ENCODE data around the gene NPY1R. TPM values are rescaled to one million over a fixed set of nuclear protein-coding genes. Genes with fewer than 3 reads are reported as not detected.

Gene NPY1R
- total RNA-seq, 1 donor from 2014 or later, result 0.56 TPM

DNA sequence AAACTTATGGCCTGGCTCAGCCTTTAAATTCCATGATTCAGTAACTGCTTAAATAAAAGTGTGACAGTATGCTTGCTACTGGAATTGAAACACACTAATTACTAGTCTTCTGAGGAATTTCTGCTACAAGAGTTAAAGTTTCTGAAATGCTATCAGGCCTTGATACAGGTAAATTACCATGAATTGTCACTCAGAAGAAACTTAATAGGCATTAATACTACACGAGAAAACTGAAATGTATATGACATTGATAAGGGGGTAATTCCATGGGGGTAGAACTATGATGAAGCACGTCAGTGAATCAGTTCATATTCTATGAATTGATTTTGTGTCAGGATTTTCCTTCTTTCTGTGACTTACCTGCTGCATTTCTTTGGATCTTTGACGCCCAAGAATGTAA, 3.0 kb upstream of the NPY1R start:
- no peaks in the 10 kb centered on the region for H3K9me3 Mint-ChIP-seq
- no peak overlapping the region for H3K4me3 Mint-ChIP-seq
- no peak for DNase-seq (ENCODE audit: low spot score in 2 of 2, unreplicated experiment in 2 of 2)
- H3K36me3 Mint-ChIP-seq, result no peaks in the 10 kb centered on the region
- H3K27ac Mint-ChIP-seq, result no peak overlapping the region
- TF ChIP-seq, protein P1, sequence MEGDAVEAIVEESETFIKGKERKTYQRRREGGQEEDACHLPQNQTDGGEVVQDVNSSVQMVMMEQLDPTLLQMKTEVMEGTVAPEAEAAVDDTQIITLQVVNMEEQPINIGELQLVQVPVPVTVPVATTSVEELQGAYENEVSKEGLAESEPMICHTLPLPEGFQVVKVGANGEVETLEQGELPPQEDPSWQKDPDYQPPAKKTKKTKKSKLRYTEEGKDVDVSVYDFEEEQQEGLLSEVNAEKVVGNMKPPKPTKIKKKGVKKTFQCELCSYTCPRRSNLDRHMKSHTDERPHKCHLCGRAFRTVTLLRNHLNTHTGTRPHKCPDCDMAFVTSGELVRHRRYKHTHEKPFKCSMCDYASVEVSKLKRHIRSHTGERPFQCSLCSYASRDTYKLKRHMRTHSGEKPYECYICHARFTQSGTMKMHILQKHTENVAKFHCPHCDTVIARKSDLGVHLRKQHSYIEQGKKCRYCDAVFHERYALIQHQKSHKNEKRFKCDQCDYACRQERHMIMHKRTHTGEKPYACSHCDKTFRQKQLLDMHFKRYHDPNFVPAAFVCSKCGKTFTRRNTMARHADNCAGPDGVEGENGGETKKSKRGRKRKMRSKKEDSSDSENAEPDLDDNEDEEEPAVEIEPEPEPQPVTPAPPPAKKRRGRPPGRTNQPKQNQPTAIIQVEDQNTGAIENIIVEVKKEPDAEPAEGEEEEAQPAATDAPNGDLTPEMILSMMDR (IDR thresholded peaks at IDR 0.05; ENCODE audit: unreplicated experiment), result no peak
- H3K27me3 Mint-ChIP-seq (ENCODE audit: low read depth), result peaks cover 69% of the 10 kb centered on the region
- H3K4me1 Mint-ChIP-seq, result peaks cover 12% of the 10 kb centered on the region

DNA sequence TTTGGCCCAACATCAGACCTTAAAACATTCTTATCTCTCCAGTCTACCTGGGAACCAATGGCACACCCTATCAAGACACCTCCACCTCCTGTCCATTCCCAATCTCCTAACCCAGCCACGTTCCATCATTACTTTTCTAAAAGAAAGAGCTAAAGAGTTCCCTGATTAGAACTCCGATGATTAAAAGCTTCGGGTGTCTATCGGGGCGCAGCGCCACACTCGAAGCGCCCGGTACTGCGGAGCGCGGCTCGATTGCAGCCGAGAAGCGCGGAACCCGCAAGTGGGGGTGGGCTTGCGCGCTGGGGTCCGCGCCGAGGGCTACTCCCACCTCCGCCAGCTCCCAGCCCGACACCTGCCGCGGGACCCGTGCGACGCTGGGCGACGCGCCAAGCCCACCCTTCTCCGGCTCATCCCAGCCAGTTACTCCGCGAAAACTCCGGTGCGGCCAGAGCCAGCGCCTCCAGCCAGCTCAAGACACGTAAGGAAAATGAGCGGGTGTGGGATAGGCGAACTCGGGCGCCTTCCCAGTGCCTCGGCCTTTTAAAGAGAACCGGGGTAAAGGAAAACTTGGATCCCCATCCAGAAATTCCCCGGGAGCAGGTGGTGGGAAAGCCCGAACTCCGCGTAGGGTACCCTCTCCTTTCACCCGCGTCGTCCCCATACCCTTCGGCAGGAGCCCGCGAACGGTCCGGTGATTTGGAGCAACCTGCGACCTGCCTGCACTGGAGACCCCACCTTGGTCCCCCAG, 593 bp downstream of the NPY1R start:
- peak in 1 of 2 experiments; percentile 61 for DNase-seq (ENCODE audit: low spot score in 2 of 2, unreplicated experiment in 2 of 2)
- Mint-ChIP-seq H3K9me3 (no peaks in the 10 kb centered on the region), H3K36me3 (no peaks in the 10 kb centered on the region), H3K27ac (no peak overlapping the region), H3K4me1 (peaks cover 12% of the 10 kb centered on the region), H3K27me3 (ENCODE audit: low read depth) (peaks cover 65% of the 10 kb centered on the region), H3K4me3 (peak overlapping the region; percentile 86)
- TF ChIP-seq, protein P1 (IDR thresholded peaks at IDR 0.05; ENCODE audit: unreplicated experiment), result no peak

- H3K4me3 Mint-ChIP-seq, result peak overlapping the region; percentile 86
- H3K27me3 Mint-ChIP-seq (ENCODE audit: low read depth), result peaks cover 66% of the 10 kb centered on the region
- peaks cover 12% of the 10 kb centered on the region for H3K4me1 Mint-ChIP-seq
These were observed 1.3 kb downstream of the NPY1R start for GRCh38 chr4:163330916-163331628.

GRCh38 chr4:163317110-163317509, 15.3 kb downstream of the NPY1R start:
- peaks cover 3% of the 10 kb centered on the region for H3K27me3 Mint-ChIP-seq (ENCODE audit: low read depth)
- peaks cover 36% of the 10 kb centered on the region for H3K9me3 Mint-ChIP-seq
- no peak overlapping the region for H3K4me3 Mint-ChIP-seq
- no peaks in the 10 kb centered on the region for H3K4me1 Mint-ChIP-seq
- no peak for DNase-seq (ENCODE audit: low spot score in 2 of 2, unreplicated experiment in 2 of 2)
- TF ChIP-seq, protein P1 (IDR thresholded peaks at IDR 0.05; ENCODE audit: unreplicated experiment), result no peak
- no peaks in the 10 kb centered on the region for H3K36me3 Mint-ChIP-seq
- no peak overlapping the region for H3K27ac Mint-ChIP-seq

More at GRCh38 chr4:163330916-163331628, 1.3 kb downstream of the NPY1R start:
- Mint-ChIP-seq H3K36me3 (no peaks in the 10 kb centered on the region), H3K27ac (no peak overlapping the region), H3K9me3 (no peaks in the 10 kb centered on the region)
- TF ChIP-seq, protein P1 (IDR thresholded peaks at IDR 0.05; ENCODE audit: unreplicated experiment), result no peak
- DNase-seq (ENCODE audit: low spot score in 2 of 2, unreplicated experiment in 2 of 2), result no peak

GRCh38 chr4:163309466-163309865, 22.9 kb downstream of the NPY1R start:
- no peak overlapping the region for H3K27ac Mint-ChIP-seq
- no peak for DNase-seq (ENCODE audit: low spot score in 2 of 2, unreplicated experiment in 2 of 2)
- no peak overlapping the region for H3K4me3 Mint-ChIP-seq
- no peaks in the 10 kb centered on the region for H3K36me3 Mint-ChIP-seq
- TF ChIP-seq, protein P1 (IDR thresholded peaks at IDR 0.05; ENCODE audit: unreplicated experiment), result no peak
- peaks cover under 1% of the 10 kb centered on the region for H3K9me3 Mint-ChIP-seq
- no peaks in the 10 kb centered on the region for H3K4me1 Mint-ChIP-seq
- no peaks in the 10 kb centered on the region for H3K27me3 Mint-ChIP-seq (ENCODE audit: low read depth)
